Stomach (tissue), 9 donors: ENCODE results near the gene FAM120A. TPM values are rescaled to one million over a fixed set of nuclear protein-coding genes. Genes with fewer than 3 reads are reported as not detected.

Experiments
- DNase-seq, 2 donors: peaks; one replicate each; pipeline versions ENCODE4 v3.0.0 to v3.0.0-alpha.2; 2013 to 2019
- H3K27ac ChIP-seq, 5 donors: fragments of 200-600 bp in 4 of 5; sonication (generic) in 4 of 5; one replicate each; pipeline ENCODE4 v1.5.1; 2013 to 2019; ENCODE audit warnings: mild to moderate bottlenecking in 1 of 5, moderate library complexity in 1 of 5
- H3K27me3 ChIP-seq, 3 donors: fragments of 200-600 bp; sonication (generic); one replicate each; pipeline ENCODE4 v1.5.1; 2017 to 2019; ENCODE audit warnings: mixed run types in 1 of 3
- H3K36me3 ChIP-seq, 4 donors: fragments of 200-600 bp; sonication (generic); 1 replicate in 3 of 4; 2 replicates in 1 of 4; pipeline ENCODE4 v1.5.1; 2016 to 2019
- H3K4me1 ChIP-seq, 4 donors: fragments of 200-600 bp; sonication (generic); one replicate each; pipeline ENCODE4 v1.5.1; 2016 to 2019
- H3K4me3 ChIP-seq, 4 donors: fragments of 200-600 bp; sonication (generic) in 3 of 4; one replicate each; pipeline ENCODE4 v1.5.1; 2016 to 2019; ENCODE audit warnings: mild to moderate bottlenecking in 1 of 4
- H3K9me3 ChIP-seq, 4 donors: fragments of 200-600 bp; sonication (generic); one replicate each; pipeline ENCODE4 v1.5.1; 2016 to 2019
- EP300 ChIP-seq: sonication (generic); formaldehyde crosslinking; IDR thresholded peaks from one replicate; pipeline ENCODE4 v1.6.1; 2017; ENCODE audit warnings: antibody characterized with exemption
- POLR2A ChIP-seq, 4 donors: fragments of 450-650 bp; IDR thresholded peaks; one replicate each; pipeline ENCODE4 v1.6.1; 2016; ENCODE audit warnings: antibody characterized with exemption in 4 of 4, control low read depth in 2 of 4, mild to moderate bottlenecking in 1 of 4, moderate library complexity in 1 of 4
- POLR2AphosphoS5 ChIP-seq, 3 donors: sonication (generic); formaldehyde crosslinking; IDR thresholded peaks; one replicate each; pipeline ENCODE4 v1.6.1; 2016; ENCODE audit warnings: antibody characterized with exemption in 3 of 3
- WGBS, 5 donors: extraction: QIAGEN DNeasy Blood & Tissue Kit in 3 of 5; methylation state at CpG; one replicate each; pipeline versions ENCODE4 v1.1.5 to v1.1.7; 2013 to 2018; 5-methylcytosine and 5-hydroxymethylcytosine counted together
- intact Hi-C: fragments of 100-400 bp; cut with DNase I; formaldehyde crosslinking; loops from one replicate; pipeline ENCODE4 v1.15.1; 2023; ENCODE audit warnings: low total_unique reads
- polyA plus RNA-seq, 3 donors: library from polyadenylated mRNA; stranded (reverse); fragments of 200-250 nt; gene quantifications; one replicate each; pipeline ENCODE4 v1.2.3, GENCODE V29; 2013
- total RNA-seq, 5 donors: library from RNA; depleted of rRNA; stranded (reverse); fragments of >200 nt; gene quantifications; one replicate each; pipeline versions ENCODE4 v1.1.0 to v1.2.3, GENCODE V29; 2014 to 2016
- TF ChIP-seq, protein P1 (sequence below), 7 experiments: fragments of 450-650 bp in 4 of 7; fragments of 200-600 bp in 3 of 7; sonication (generic) in 3 of 7; IDR thresholded peaks; one replicate each; pipeline ENCODE4 v1.5.1; 2016 to 2019; ENCODE audit warnings: antibody characterized with exemption in 7 of 7, control low read depth in 2 of 7, mild to moderate bottlenecking in 1 of 7
- donor health status: healthy with polysubstance abuse.
- donor health status: Bipolar disorder and iron deficiency.
- donor health status: healthy.

FAM120A gene
- total and polyA plus RNA-seq, 8 donors = 35.8 to 192 (median 92.1) TPM

DNA sequence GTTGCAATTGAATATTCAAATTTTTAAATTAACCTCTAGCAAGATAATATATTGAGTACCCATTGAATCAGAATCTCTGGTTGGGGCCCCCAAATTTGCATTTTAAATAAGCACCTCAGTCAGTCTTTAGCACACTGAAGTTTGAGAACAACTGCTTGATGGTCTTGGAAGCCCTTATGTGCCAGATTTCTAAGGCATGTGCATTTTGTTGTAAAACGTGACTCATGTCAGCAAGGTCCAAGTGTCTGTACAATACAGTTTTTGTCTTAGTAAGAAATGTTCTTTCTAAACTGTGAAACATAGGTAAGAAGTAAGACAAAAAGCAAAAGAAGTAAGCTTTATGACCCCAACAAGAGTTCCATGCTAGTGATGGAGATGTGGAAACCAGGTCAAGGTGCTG, 65.8 kb downstream of the FAM120A start:
- DNase-seq = no peak
- H3K4me1 ChIP-seq = peaks cover 0 to 24% (median 7%) of the 10 kb centered on the region in 4 donors
- no peak for TF ChIP-seq POLR2AphosphoS5 (IDR thresholded peaks at IDR 0.05)
- no peaks in the 10 kb centered on the region for H3K27me3 ChIP-seq
- H3K27ac ChIP-seq = no peak overlapping the region
- H3K4me3 ChIP-seq = no peak overlapping the region
- H3K9me3 ChIP-seq = no peaks in the 10 kb centered on the region
- peaks cover 13 to 64% (median 51%) of the 10 kb centered on the region in 4 donors for H3K36me3 ChIP-seq
- WGBS, 5 donors = 48 to 80% (median 65%) methylated on average over 1 of the region's 1 CpG
- intact Hi-C loops = no loop called here

DNA sequence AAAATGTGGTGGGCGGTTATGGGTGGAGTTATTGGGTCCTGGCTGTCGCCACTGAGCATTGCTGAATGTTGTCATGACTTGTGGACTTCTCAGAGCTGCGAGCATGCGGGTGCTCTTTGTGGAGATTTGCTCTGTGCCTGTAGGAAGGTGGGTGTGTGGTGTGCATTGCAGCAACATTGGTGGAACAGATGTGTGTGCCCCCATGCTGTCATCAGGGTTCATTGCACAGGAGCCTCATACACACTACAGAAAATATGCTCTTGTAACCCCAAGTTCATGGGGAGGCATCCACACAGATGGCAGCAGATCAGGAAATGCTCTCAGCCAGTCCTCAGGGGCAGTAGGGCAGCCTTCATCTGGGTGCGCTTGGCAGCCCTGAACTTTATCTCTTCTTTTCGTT, 69.0 kb downstream of the FAM120A start:
- H3K27me3 ChIP-seq = no peaks in the 10 kb centered on the region
- no peak overlapping the region for H3K27ac ChIP-seq
- 85 to 93% (median 89%) methylated on average over 6 of the region's 6 CpGs for WGBS, 5 donors
- DNase-seq = no peak
- TF ChIP-seq EP300 (no peak), POLR2AphosphoS5 (IDR thresholded peaks at IDR 0.05) (no peak), POLR2A (IDR thresholded peaks at IDR 0.05) (no peak)
- TF ChIP-seq, protein P1, sequence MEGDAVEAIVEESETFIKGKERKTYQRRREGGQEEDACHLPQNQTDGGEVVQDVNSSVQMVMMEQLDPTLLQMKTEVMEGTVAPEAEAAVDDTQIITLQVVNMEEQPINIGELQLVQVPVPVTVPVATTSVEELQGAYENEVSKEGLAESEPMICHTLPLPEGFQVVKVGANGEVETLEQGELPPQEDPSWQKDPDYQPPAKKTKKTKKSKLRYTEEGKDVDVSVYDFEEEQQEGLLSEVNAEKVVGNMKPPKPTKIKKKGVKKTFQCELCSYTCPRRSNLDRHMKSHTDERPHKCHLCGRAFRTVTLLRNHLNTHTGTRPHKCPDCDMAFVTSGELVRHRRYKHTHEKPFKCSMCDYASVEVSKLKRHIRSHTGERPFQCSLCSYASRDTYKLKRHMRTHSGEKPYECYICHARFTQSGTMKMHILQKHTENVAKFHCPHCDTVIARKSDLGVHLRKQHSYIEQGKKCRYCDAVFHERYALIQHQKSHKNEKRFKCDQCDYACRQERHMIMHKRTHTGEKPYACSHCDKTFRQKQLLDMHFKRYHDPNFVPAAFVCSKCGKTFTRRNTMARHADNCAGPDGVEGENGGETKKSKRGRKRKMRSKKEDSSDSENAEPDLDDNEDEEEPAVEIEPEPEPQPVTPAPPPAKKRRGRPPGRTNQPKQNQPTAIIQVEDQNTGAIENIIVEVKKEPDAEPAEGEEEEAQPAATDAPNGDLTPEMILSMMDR (IDR thresholded peaks at IDR 0.05) = no peak
- H3K9me3 ChIP-seq = no peaks in the 10 kb centered on the region
- no peak overlapping the region for H3K4me3 ChIP-seq
- H3K36me3 ChIP-seq = peaks cover 13 to 87% (median 75%) of the 10 kb centered on the region in 4 donors
- intact Hi-C loops = no loop called here
- peaks cover 0 to 18% (median 0%) of the 10 kb centered on the region in 4 donors for H3K4me1 ChIP-seq

DNA sequence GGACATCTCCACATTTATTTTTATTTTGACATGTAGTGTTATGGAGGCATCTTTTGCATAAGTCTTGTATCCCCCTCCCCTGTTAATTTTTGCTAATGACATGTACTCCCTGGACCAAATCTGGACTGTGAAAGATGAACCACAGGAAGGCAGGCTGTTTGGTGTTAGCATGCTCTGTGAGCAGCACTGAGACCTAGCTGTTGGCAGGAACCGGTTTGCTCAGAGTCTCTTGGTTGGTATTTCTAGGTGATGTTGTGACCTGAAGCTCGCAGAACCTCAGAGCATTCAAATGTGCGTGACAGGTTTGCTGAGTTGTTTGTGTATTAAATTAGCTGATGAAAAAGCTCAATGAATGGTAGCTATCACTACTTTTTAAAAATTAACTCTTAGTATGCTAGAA, 71.3 kb downstream of the FAM120A start:
- 57 to 83% (median 64%) methylated on average over 3 of the region's 3 CpGs for WGBS, 5 donors
- no peaks in the 10 kb centered on the region for H3K27me3 ChIP-seq
- no peaks in the 10 kb centered on the region for H3K9me3 ChIP-seq
- no peak for TF ChIP-seq POLR2AphosphoS5 (IDR thresholded peaks at IDR 0.05)
- TF ChIP-seq, protein P1 (IDR thresholded peaks at IDR 0.05) = no peak
- peaks cover 0 to 14% (median 0%) of the 10 kb centered on the region in 4 donors for H3K4me1 ChIP-seq
- DNase-seq = no peak
- H3K36me3 ChIP-seq = peaks cover 10 to 92% (median 80%) of the 10 kb centered on the region in 4 donors
- no peak overlapping the region for H3K27ac ChIP-seq
- no peak overlapping the region for H3K4me3 ChIP-seq
- intact Hi-C loops = no loop called here

DNA sequence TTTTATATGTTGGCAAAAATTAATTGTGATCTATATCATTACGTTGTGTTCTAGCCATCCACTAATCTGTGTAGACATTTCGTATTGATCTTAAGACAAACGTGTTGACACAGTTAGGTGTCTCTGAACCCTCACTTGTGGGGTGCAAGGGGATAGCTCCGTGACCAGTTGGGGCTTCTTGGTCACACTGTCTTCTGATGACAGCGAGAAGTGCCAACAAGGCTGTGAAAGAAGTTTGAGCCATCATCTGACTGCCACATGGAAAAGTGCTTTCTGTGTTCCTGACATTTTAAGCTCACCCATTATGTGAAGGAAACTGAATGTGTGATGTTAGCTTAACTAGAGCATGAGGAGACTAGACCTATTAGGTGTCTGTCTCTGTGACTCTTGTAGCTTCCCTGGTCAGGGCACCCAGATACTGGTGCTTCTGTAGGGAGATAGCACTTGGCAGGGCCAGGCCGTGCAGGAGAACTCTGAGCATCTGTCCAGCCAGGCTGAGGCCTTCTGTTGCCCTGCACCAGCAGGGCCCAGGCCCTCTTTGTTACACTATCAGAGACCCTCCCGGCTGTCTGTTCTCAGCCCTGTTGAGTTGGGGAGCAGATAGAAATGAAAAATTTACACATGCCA, 72.1 kb downstream of the FAM120A start:
- Histone ChIP-seq H3K4me3 (no peak overlapping the region), H3K27ac (no peak overlapping the region), H3K4me1 (peaks cover 0 to 10% (median 0%) of the 10 kb centered on the region in 4 donors), H3K9me3 (no peaks in the 10 kb centered on the region), H3K27me3 (no peaks in the 10 kb centered on the region), H3K36me3 (peaks cover 14 to 92% (median 80%) of the 10 kb centered on the region in 4 donors)
- no peak for DNase-seq
- intact Hi-C loops = no loop called here
- 77 to 86% (median 83%) methylated on average over 7 of the region's 7 CpGs for WGBS, 5 donors
- TF ChIP-seq, protein P1 (IDR thresholded peaks at IDR 0.05) = no peak
- no peak for TF ChIP-seq POLR2AphosphoS5 (IDR thresholded peaks at IDR 0.05)
- TF ChIP-seq EP300 = no peak
- no peak for TF ChIP-seq POLR2A (IDR thresholded peaks at IDR 0.05)

DNA sequence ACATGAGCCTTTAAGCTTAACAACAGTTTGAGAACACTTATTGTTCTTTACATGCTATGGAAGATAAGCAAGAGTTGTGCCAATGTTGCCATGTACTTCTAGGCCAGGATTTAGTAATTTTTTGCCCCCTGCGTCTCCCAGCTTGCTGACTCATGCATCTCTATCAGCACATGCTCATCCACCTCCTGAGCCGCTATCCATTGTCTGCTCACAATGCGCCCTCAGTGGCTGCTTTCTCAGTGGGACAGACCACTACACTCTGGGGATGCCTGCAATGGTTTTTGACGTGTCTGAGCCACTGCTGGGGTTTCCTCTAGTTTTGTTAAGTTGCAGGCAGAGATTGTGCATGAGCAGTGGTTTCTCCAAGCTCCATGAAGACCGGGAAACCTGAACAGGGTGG, 74.0 kb downstream of the FAM120A start:
- WGBS, 5 donors = 89 to 96% (median 92%) methylated on average over 5 of the region's 5 CpGs
- H3K9me3 ChIP-seq = no peaks in the 10 kb centered on the region
- peaks cover 0 to 10% (median 0%) of the 10 kb centered on the region in 4 donors for H3K4me1 ChIP-seq
- peaks cover 15 to 92% (median 79%) of the 10 kb centered on the region in 4 donors for H3K36me3 ChIP-seq
- DNase-seq = no peak
- TF ChIP-seq EP300 (no peak), POLR2AphosphoS5 (IDR thresholded peaks at IDR 0.05) (no peak), POLR2A (IDR thresholded peaks at IDR 0.05) (no peak)
- TF ChIP-seq, protein P1 (IDR thresholded peaks at IDR 0.05) = no peak
- H3K27me3 ChIP-seq = no peaks in the 10 kb centered on the region
- intact Hi-C loops = no loop called here
- no peak overlapping the region for H3K4me3 ChIP-seq
- no peak overlapping the region for H3K27ac ChIP-seq
